Muscle of back (tissue), 11 donors: ENCODE results near the gene NNT. TPM values are rescaled to one million over a fixed set of nuclear protein-coding genes. Genes with fewer than 3 reads are reported as not detected.
A peak's percentile ranks its signal among the peaks of the same experiment; 100 is the strongest.
"Not testable (repeated sequence)": the region's sequence is repeated elsewhere in the genome, so short reads cannot be mapped to it uniquely, and the experiment has no call there.

Experiments
- DNase-seq, 3 donors: peaks; one replicate each; pipeline versions ENCODE4 v3.0.0 to v3.0.0-alpha.2; 2013
- polyA plus RNA-seq, 10 donors: library from polyadenylated mRNA; unstranded; fragments of 120-200 nt; gene quantifications; one replicate each; pipeline ENCODE4 v1.2.1, GENCODE V29; 2013; ENCODE audit not compliant: insufficient read length in 10 of 10

The NNT gene
- polyA plus RNA-seq, 10 donors, result 68.7 to 128 (median 93.9) TPM

DNA sequence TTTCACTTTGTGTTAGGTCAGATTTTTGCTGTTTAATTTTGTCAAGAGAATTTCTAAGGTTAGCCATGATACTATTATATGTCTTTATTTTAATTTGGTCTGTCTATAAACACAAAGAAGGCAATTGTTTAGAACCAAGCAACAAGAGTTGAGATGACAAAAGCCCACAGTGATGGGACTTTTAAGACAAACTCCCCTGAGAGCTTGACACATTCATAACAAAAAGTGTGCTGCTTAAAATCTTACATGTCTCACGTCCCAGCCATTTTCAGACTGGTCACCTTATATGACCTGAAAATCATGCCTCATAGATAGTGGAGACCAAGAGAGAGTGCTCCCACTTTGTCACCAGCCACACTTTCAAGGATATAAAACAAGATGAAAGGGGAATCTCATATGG is 21.6 kb upstream of the NNT start:
- DNase-seq, result no peak

DNA sequence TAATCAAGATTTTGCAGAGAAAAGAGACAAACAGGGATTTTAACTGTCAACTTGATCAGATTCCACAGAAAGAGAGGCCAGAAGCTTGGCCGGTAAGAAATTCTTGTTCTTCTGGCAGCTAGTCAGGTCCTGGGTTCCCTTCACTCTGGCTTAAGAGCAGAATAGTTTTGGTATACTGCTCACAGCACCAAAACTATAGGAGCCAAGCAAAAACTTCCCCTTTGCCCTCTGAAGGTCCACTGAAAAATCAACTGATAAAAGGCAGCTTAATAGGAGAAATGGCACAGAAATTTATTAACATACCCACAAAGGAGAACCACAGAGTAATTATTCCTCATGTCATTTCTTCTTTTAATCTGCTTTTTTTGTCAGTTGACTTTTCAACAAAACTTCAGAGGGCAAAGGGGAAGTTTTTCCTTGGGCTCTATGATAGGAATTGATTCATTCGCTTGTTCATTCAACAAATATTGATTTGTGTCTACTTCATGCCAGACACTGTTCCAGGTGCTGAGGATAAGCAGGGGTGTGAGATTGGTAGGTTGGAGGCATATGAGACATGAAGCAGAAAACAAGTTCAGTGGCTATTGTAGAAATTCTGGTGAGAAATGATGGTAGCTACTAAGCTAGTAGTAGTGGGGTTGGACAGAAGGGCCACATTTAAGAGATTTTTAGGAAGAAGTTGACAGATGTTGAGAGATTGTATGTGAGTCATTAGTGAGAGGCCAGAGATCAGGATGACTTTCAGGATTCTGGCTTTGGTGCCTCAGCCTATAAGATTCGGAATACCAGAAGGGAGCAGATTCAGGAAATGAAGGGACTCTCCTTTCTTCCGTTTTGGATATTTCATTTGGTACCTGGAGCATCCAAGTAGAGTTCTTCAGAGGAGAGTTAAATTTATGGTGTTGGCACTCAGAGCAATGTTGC is 20.6 kb upstream of the NNT start:
- DNase-seq, result no peak

DNA sequence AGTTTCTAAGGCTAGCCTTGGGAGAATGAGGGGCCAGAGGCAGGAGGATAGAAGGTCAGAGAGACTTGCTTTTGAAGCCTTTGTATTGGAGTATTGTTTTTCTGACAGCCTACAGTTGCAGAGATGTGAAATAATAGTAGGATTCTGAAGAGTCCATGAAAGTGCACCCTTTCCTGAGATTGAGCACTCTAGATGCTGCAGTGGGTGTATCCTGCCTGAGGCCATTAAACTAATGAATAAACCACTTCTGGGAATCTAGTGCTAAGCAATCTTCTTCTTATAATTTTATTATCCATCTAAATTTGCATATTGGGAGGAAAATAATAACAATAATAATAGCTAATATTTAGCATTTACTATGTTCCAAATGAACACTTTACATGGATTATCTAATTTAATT is 19.3 kb upstream of the NNT start:
- DNase-seq, result no peak

DNA sequence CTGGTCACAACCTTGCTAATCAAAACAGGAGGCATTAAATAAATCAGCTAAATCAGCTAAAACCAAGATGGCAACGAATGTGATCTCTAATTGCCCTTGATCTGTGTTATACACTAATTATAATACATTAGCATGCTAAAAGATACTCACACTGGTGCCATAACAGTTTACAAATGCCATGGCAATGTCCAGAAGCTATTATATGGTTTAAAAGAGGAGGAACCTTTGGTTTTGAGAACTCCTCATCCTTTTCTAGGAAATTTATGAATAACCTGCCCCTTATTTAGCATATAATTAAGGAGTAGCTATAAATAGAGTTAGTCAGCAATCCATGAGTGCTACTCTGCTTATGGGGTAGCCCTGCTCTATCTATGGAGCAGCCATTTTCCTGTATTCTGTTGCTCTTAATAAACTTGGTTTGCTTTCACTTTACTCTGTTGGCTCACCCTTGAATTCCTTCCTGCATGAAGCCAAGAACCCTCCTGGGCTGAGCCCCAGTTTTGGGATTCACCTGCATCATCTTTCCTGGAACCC is 18.7 kb upstream of the NNT start:
- DNase-seq, result no peak

DNA sequence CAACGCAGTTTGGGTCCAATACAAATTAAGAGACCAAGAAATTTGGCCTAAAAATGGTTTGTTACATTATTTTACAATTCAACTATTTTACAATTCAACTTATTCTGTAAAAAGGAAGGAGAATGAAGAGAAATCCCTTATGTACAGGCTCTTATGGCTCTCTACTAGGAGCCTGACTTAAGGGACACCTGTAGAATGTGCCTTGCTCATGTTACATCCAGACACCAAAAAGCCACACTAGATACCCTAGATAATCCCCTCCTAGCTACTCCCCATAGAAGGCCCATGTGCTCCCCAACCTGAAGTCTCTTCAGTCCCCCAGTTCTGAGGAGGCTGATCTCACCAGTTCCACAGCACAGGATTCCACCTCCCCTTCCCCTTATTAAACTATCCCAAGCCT is 14.1 kb upstream of the NNT start:
- DNase-seq, result no peak

DNA sequence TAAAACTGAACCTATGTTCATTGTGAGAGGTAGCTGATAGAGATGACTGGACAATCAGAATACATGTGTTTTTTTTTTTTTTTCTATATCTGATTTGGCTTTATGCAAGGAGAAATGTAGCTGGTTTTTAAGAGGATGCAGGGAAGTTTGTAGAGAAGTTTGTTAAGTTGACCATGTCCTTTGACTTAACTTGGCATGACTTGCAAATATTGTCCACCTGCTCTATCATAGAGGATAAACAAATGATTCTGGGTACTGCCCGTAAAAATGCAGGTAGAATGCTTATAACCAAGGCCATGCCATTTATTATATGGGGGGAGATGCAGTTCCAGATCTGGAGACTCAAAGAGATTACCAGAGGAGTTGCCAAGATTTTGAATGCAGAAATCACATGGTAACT is 13.7 kb upstream of the NNT start:
- DNase-seq, result no peak

DNA sequence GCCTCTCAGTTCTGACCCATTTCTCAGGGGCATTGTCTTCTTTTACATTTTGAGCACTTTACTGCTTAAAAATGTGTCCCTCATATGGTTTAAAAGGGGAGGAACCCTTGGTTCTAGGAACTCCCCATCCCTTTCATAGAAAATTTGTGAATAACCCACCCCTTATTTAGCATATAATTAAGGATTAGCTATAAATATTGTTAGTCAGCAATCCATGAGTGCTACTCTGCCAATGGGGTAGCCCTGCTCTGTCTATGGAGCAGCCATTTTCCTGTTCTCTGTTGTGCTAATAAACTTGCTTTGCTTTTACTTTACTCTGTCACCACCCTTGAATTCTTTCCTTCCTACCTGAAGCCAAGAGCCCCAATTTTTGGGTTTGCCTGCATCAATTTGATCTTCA is 12.3 kb upstream of the NNT start:
- DNase-seq, result no peak

DNA sequence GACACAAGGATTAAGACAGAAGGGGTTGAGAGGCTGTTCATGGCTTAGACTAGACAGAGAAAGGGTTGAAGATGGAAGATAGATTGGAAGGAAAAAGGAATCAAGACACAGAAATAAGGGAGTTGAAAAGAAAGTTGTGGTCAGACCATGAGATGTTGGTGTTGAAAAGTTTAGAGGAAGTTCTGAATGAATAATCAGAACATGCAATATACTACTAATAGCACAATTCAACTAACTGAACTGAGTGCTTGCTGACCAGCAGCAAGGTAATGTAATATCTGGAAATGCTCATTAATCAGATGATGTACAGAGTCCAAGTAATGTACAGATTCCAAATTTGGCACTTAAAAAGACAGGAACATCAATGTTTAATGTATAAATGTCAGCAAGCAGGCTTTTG is 10.6 kb upstream of the NNT start:
- DNase-seq, result no peak

DNA sequence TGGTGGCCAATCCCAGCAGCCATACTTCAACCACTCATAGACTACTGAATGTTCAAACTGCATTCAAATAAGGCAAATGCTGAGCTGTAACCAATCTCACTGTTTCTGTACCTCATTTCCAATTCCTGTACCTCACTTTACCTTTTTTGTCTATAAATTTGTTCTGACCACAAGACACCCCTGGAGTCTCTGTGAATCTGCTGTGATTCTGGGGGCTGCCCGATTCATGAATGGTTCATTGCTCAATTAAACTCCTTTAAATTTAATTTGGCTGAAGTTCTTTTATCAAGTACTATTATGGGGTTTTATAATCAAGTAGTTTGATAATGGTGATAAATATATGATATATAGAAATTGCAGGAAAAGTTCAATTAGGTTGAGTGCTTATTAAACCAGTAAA is 4.1 kb upstream of the NNT start:
- DNase-seq, result not testable (repeated sequence)

DNA sequence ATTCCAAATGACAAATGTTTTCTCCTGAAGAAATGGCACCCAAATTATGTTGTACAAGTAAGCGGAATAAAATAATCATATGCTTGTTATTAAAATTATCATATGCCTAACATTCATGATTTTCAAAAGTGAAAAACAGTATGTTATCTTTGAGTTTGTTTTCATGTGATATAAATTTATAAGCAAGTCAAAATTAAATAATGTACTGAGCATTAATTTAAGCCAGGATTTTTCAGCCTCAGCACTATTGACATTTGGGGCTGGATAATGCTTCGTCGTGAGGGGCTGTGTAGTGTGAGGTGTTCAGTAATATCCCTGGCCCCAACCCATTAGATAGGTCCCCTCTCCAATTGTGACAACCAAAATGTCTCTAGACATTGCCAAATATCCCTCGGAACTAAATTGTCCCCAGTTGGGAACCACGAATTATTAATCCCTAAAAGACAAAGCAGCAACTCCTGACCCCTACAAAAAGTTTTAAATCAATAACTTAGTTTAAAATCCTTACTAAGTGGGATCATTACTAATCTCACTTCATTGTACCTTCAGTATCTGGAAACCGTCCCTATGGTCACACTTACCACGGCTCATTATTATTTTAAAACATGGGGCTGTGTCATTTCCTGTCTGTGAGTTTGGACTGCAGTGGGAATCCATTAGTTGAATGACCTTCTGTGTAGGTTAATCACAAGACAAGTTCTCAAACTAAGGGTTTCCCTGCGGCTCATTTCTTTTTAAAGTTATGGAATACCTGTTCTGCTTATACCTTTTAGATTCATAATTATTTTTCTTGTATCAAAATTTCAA is 1.3 kb upstream of the NNT start:
- DNase-seq, result peak; percentile 18 to 45 (median 24)

DNA sequence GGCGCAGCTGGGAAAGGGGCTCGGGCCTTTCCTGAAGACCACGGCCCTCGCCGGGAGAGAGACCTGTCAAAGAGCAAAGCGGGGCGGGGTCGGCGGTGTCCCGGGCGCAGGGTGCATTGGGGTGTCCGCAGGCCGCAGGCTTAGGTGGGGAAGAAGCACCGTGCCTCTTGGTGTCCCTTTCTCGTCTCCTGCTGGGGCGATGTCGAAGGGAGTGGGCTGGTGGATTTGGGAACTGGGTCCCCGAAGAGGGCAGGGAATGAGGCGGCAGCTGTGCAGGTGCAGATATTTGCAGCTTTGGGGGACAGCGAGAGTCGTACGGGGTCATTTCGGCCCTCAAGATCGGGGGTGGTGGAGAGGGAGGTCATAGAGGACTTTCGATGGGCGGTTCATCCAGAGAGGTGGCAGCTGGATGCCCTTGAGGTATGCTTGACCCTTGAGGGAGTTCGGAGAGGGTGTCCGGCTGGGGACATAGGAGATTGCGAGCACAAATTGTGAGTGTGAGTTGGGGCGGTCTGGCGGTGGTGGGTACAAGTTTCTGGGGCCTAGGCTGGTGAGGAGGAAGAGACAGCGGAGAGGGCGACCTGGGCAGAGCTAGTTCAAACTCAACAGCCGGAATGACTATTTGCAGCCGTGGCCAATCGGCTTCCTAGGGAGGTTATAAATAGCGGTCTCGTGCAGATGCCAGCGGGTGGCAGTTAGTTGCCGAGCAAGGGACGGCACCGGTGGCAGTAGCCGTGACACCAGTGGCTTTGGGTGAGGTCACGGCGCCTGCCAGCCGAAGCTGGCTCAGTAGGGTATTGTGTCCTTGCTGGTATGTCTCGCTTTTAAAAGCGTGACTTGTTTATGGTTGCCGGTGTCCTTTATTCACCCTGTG is 601 bp downstream of the NNT start:
- peak; percentile 55 to 71 (median 65) for DNase-seq

DNA sequence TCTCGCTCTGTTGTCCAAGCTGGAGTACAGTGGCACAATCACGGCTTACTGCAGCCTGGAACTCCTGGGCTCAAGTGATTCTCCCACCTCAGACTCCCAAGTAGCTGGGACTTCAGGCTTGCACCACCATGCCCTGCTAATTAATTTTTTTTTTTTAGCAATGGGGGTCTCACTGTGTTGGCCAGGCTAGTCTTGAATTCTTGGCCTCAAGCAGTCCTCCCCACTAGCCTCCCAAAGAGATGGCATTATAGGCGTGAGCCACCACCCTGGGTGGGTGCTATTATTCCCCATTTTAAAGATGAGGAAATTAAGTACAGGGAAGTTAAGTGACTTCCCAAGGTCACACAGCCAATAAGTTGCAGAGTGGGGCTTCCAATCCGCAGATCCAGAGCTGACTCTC is 1.7 kb downstream of the NNT start:
- no peak for DNase-seq

DNA sequence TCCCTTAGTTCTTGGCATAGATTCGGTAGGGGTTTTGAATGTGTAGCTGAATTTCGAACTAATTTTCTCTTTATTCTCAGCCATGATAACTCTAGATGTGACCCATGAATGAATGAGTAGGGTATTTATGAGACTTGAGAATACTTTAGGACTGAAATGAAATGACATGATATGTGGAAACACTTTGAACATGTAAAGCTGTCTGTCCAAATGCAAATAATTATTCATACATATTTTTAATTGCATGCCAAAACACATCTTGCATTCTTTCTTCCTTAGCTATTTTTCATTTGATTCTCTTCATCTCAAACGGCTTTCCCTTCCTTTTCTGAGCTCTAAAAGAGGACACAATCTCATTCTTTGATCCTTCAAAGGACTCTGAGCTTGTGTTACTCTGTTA is 3.4 kb downstream of the NNT start:
- no peak for DNase-seq

DNA sequence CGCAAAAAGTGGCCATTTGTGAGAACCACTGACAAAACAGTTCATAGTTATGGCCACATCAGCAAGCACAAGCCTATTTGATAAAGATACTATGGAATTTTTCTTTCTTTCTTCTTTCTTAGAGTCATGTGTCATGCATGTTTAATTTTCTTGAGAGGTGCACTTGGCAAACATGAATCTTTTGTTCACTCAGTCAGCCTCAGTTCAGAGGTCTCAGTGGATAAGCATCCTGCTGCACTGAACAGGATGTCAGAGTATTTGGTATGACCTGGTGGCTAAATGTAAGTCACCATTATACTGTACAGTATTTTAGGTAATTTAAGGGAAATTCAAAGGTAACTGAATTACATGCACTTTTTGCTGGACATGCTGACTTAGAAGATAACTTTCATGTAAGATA is 5.4 kb downstream of the NNT start:
- no peak for DNase-seq

DNA sequence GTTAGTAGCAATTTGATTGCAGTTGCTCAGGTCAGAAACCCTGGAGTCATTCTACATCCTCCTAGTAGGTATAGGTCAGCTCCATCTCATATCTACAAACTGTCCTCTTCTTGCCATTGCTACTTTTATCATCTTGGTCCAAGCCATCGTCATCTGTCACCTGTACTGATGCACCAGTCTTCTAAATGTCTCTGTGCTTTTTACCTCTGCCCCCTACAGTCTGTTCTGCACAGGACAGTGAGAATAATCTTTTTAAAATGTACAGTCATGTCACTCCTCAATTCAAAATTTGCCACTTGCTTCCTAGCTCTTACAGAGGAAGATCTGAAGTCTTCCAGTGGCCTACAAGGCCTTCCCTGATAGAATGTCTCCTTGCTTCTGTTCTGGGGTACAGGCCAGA is 6.8 kb downstream of the NNT start:
- DNase-seq, result no peak

DNA sequence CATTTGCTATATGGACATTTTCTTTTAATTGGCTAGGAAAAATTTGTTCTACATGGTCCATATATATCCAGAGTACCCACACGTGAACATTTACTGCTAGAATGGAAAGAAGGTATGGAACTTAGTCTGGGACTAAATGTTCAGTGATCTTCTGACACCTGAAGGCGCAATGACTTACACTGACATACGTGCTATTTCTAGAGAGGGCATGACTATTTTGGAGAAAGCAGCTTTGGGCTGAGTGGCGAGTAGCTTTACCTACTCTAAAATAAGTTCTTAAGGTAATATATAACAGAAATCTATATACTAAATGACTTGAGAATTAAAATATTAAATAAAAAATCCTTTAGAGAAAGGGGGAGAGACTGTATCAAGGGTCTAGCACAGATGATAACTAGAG is 10.4 kb downstream of the NNT start:
- DNase-seq, result no peak

DNA sequence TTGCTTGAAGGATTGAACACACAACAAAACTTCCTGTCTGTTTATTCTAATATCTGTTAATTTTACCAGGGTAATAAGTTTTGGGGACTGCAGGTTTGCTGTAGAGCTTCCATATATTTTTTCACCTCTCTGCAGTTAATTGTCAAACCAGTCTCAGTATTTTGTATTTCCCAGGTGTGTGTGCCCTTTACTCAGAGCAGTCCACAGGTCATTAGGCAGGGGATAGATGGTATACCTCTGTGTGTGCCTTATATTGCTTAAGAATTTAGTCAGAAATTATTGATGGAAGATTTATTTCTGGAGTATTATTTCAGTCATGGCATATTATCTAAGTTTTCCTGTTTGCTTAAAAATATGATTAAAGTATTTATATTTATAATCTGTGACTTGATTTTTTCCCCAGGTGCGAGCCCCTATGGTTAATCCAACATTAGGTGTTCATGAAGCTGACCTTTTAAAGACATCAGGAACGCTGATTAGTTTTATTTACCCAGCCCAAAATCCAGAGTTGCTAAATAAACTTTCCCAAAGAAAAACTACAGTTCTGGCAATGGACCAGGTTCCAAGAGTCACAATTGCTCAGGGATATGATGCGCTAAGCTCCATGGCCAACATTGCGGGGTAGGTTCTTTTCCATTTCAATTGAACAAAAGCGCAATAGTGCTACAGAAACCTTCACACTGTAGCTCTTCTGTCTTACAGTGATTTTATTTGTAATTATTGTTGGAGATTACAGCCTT is 12.6 kb downstream of the NNT start:
- no peak for DNase-seq

DNA sequence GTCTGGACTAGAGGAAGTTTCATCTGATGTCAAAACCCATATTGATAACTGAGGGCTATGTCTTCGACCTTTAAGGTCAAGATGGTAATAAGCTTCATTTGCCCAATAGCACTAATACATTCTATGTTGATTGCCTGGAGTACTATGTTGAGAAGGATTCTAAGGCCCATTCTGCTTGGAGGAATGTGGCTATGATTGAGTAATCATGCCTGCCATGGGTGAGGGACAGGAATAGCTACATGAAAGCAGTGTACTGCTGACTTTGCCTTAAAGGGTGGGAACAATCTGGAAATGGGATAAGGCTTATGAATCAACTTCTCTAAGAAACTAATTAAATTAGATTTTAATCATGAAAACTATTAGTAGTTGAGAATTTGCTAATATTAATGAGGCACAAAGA is 13.6 kb downstream of the NNT start:
- DNase-seq, result no peak

DNA sequence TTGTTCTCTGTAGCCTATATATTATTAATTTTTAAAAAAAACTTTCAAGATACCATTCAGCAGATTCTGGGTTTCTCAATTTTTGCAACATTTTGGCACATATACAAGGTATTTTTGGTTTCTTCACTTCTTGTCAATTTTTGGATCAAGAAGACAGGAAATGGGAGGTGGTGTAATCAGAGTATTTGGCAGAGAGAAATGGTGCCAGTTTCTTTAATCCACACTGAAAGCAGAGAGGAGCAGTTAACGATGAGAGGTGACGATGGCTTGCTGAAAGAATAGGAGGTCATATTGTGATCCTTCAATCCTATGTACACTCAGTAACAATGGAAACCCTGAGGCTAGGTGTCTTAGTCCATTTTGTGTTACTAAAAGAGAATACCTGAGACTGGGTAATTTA is 16.4 kb downstream of the NNT start:
- DNase-seq, result no peak

DNA sequence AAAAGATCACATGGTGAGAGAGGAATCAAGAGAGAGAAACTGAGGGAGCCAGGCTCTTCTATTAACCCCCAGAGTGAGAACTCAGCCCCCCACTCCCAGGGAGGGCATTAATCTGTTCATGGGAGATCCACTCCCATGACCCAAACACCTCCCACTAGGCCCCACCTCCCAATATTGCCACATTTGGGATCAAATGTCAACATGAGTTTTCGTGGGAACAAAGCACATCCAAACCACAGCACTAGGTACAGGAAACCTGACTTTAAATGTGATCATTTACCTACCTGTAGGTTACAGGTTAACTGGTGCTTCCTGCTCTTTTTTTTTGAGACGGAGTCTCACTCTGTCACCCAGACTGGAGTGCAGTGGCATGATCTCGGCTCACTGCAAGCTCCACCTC is 16.9 kb downstream of the NNT start:
- no peak for DNase-seq

DNA sequence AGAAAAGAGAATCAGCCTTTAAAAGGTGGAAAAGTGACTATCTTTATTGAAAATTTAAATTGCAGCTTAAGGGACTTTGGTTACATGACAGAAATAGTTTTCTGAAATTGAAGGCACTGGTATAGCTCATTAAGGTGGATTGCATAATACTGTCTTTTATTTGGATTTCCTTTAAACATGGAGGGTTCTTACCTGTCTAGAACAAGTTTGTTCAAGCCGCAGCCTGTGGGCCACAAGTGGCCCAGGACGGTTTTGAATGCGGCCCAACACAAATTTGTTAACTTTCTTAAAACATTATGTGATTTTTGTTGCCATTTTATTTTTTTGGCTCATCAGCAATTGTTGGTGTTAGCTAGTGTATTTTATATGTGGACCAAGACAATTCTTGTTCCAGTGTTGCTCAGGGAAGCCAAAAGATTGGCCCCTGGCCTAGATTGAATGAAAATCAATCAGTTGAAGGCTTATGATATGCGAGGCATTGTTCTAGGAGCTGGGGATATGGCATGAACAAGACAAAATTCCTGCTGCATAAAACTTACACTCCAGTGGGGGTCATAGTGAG is 18.0 kb downstream of the NNT start:
- no peak for DNase-seq
